ENCODE results near the gene EFCAB11. TPM values are rescaled to one million over a fixed set of nuclear protein-coding genes. Genes with fewer than 3 reads are reported as not detected.

The EFCAB11 gene
- total and polyA plus RNA-seq, 9 of the 15 experiments (the other 6 are each of a cell fraction or from before 2014, with no cell fraction given): 13.4 to 37.9 (median 17.4) TPM

DNA sequence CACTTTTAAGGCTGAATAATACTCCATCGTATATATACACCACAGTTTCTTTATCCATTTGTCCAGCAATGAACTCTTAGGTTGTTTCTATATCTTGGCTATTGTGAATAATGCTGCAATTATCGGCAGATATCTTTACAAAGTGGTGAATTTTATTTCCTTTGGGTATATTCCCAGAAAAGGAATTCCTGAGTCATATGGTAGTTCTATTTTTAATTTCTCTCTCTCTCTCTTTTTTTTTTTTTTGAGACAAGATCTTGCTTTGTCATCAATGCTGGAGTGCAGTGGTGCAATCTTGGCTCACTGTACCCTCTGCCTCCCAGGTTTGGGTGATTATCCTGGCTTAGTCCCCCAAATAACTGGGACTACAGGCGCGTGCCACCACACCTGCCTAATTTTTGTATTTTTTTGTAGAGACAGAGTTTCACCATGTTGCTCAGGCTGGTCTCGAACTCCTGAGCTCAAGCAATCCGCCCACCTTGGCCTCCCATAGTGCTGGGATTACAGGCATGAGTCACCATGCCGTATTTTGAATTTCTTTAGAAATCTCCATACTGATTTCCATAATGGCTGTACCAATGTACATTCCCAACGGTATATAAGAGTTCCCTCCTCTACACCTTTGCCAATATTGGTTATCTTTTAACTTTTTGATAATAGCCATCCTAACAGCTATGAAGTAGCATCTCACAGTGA lies 98.4 kb downstream of the EFCAB11 start (continued):
- TF ChIP-seq, protein P1, sequence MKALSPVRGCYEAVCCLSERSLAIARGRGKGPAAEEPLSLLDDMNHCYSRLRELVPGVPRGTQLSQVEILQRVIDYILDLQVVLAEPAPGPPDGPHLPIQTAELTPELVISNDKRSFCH (CRISPR knock-in tag; IDR thresholded peaks at IDR 0.05): no peak
- TF ChIP-seq, protein P1 (tag; IDR thresholded peaks at IDR 0.05): no peak
- TF ChIP-seq, protein P2, sequence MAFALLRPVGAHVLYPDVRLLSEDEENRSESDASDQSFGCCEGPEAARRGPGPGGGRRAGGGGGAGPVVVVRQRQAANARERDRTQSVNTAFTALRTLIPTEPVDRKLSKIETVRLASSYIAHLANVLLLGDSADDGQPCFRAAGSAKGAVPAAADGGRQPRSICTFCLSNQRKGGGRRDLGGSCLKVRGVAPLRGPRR (CRISPR knock-in tag; IDR thresholded peaks at IDR 0.05): no peak
- TF ChIP-seq JUND (IDR thresholded peaks at IDR 0.05; ENCODE audit: borderline replicate concordance, low read depth, low read length) (no peak), JUND (tag; IDR thresholded peaks at IDR 0.05; ENCODE audit: borderline replicate concordance, low read depth, low read length) (peak; percentile 56; the same call in 1 of the 3 replicates), ZNF408 (CRISPR knock-in tag; IDR thresholded peaks at IDR 0.05; ENCODE audit: low read depth) (no peak), ZNF551 (CRISPR knock-in tag; IDR thresholded peaks at IDR 0.05) (no peak), ZNF224 (CRISPR knock-in tag; IDR thresholded peaks at IDR 0.05) (no peak), ZNF707 (CRISPR knock-in tag; conservative IDR thresholded peaks at IDR 0.05) (no peak), TCF3 (CRISPR knock-in tag; IDR thresholded peaks at IDR 0.05) (no peak), MXI1 (IDR thresholded peaks at IDR 0.05; ENCODE audit: low read depth, low read length) (no peak), SMARCA5 (IDR thresholded peaks at IDR 0.05) (no peak), JUN (IDR thresholded peaks at IDR 0.05; ENCODE audit: borderline replicate concordance, low read depth, low read length) (no peak), JUN (CRISPR knock-in tag; IDR thresholded peaks at IDR 0.05; ENCODE audit: borderline replicate concordance) (no peak), SMARCA4 (IDR thresholded peaks at IDR 0.05) (peak; percentile 61), ZNF644 (tag; IDR thresholded peaks at IDR 0.05; ENCODE audit: low read depth) (no peak), SRSF7 (optimal IDR thresholded peaks at IDR 0.05; ENCODE audit: low read depth, low read length) (no peak), SNRNP70 (optimal IDR thresholded peaks at IDR 0.05; ENCODE audit: low read depth, low read length) (no peak), KLF6 (CRISPR knock-in tag; IDR thresholded peaks at IDR 0.05; ENCODE audit: borderline replicate concordance) (no peak), ZNF77 (CRISPR knock-in tag; IDR thresholded peaks at IDR 0.05) (no peak), ELF1 (tag; IDR thresholded peaks at IDR 0.05) (no peak)
- TF ChIP-seq, protein P3, sequence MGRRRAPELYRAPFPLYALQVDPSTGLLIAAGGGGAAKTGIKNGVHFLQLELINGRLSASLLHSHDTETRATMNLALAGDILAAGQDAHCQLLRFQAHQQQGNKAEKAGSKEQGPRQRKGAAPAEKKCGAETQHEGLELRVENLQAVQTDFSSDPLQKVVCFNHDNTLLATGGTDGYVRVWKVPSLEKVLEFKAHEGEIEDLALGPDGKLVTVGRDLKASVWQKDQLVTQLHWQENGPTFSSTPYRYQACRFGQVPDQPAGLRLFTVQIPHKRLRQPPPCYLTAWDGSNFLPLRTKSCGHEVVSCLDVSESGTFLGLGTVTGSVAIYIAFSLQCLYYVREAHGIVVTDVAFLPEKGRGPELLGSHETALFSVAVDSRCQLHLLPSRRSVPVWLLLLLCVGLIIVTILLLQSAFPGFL (CRISPR knock-in tag; IDR thresholded peaks at IDR 0.05): no peak
- TF ChIP-seq, protein P4, sequence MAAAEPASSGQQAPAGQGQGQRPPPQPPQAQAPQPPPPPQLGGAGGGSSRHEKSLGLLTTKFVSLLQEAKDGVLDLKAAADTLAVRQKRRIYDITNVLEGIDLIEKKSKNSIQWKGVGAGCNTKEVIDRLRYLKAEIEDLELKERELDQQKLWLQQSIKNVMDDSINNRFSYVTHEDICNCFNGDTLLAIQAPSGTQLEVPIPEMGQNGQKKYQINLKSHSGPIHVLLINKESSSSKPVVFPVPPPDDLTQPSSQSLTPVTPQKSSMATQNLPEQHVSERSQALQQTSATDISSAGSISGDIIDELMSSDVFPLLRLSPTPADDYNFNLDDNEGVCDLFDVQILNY (CRISPR knock-in tag; IDR thresholded peaks at IDR 0.05): no peak
- TF ChIP-seq, protein P5, sequence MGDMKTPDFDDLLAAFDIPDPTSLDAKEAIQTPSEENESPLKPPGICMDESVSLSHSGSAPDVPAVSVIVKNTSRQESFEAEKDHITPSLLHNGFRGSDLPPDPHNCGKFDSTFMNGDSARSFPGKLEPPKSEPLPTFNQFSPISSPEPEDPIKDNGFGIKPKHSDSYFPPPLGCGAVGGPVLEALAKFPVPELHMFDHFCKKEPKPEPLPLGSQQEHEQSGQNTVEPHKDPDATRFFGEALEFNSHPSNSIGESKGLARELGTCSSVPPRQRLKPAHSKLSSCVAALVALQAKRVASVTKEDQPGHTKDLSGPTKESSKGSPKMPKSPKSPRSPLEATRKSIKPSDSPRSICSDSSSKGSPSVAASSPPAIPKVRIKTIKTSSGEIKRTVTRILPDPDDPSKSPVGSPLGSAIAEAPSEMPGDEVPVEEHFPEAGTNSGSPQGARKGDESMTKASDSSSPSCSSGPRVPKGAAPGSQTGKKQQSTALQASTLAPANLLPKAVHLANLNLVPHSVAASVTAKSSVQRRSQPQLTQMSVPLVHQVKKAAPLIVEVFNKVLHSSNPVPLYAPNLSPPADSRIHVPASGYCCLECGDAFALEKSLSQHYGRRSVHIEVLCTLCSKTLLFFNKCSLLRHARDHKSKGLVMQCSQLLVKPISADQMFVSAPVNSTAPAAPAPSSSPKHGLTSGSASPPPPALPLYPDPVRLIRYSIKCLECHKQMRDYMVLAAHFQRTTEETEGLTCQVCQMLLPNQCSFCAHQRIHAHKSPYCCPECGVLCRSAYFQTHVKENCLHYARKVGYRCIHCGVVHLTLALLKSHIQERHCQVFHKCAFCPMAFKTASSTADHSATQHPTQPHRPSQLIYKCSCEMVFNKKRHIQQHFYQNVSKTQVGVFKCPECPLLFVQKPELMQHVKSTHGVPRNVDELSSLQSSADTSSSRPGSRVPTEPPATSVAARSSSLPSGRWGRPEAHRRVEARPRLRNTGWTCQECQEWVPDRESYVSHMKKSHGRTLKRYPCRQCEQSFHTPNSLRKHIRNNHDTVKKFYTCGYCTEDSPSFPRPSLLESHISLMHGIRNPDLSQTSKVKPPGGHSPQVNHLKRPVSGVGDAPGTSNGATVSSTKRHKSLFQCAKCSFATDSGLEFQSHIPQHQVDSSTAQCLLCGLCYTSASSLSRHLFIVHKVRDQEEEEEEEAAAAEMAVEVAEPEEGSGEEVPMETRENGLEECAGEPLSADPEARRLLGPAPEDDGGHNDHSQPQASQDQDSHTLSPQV (IDR thresholded peaks at IDR 0.05): no peak
